Astrocyte of the spinal cord (primary cell): ENCODE measurements around the gene MVD.

Experiments used
- DNase-seq: peaks from one replicate; pipeline ENCODE4 v3.0.0; 2011; ENCODE audit warnings: low read depth, low spot score
- H3K4me3 ChIP-seq: 2 replicates; pipeline ENCODE4 v1.5.1; 2011; ENCODE audit warnings: low read depth, mild to moderate bottlenecking, low read length, moderate library complexity
- CTCF ChIP-seq: IDR thresholded peaks from 2 replicates; pipeline ENCODE4 v1.5.1; 2012; ENCODE audit warnings: low read depth, mild to moderate bottlenecking, low read length, inconsistent platforms
- in situ Hi-C: cut with HindIII; loops from 2 replicates; pipeline ENCODE4 v1.10.0; 2017; ENCODE audit warnings: low sequenced_read_pairs

MVD gene

DNA sequence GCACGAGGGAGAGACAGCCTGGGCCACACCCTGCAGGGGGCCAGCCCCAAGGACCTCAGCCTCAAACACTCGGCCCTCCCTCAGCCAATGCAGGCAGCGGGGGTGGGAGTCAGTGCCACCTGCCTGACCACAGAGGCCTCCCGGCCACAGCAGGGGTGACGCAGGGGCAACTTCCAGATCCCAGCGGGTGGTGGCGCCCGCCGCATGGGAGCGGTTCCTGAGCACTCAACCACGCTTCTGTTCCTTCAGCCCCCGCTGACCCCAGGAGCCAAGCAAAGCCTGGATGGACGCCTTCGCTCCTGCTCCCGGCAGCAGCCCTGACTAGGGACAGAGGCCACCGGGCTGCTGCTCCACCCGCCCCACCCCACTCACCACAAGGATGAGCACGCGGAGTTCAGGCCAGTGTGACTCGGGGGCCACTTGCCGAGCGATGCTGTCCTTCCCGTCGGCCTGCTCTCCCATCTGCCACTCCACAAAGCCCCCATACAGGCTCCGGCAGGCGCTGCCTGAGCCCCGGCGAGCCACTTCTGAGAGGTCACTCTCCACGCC lies 7.1 kb downstream of the MVD start:
- TF ChIP-seq CTCF = no peak
- in situ Hi-C loops = no loop called here
- DNase-seq = no peak
- no peak overlapping the region for H3K4me3 ChIP-seq

DNA sequence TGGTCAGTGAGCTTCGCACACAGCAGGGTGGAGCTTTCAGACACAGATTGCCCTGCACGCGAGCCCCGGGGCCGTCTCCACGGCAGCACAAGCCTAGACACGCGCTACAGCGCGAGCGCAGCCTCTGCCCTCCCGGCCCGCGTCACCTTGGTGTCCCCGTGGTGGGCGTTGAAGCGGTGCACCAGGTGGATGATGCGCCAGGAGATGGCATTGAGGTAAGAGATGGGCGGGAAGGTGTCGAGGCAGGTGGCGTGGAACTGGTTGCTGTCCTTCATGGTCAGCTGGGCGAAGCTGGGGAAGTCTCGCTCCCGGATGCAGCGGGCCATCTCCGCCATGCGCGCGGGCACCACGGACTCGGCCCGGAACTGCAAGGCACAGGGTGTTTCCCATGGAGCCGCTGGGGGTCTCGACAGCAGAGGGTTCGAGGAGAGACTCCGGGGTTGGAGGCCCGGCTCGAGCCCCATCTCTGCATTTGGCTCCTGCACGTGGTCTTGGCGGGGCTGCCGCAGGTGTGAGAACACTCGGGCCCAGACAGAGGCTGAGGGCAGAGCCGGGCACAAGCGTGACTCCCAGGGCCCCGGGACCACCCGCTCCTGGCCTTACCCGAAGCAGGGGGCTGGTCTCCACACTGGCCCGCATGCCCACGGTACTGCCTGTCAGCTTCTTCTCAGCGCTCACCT lies 7.7 kb downstream of the MVD start:
- H3K4me3 ChIP-seq = no peak overlapping the region
- no peak for DNase-seq
- in situ Hi-C loops = no loop called here
- no peak for TF ChIP-seq CTCF

DNA sequence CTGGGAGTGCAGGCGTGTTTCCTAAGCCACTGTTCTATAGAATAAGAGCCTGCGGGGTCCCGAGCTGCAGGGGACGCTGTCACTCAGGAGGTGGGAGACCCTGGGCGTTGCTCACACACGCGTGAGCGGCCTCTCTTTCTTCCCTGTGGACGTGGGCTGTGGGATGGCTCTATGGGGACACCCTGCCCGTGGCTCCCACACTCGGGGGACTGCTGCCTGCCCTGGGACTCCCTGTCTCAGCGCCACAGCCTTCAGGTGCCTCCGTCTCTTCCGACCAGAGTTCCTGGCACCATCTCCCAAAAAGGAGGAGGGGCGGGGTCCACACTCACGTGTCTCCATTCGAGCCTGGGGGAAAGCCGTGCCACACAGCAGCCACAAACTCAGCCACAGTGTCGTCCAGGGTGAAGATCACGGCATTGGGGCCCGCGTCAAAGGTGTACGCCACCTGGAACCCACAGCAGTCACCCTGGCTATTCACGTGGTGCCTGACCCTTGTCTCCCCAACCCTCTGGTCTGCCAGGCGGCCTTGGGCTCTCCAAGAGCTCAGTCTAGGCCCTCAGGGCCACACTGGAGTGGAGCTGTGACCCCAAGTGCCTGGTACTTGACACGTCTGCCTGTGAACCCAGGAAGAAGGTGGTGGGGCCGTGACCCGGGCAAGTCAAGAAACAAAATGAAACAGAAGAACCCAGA lies 8.4 kb downstream of the MVD start:
- in situ Hi-C loops = no loop called here
- H3K4me3 ChIP-seq = no peak overlapping the region
- no peak for TF ChIP-seq CTCF
- DNase-seq = no peak

- no peak for TF ChIP-seq CTCF
- no peak overlapping the region for H3K4me3 ChIP-seq
- DNase-seq = no peak
- in situ Hi-C loops = no loop called here
Observed at GRCh38 chr16:88653596-88654362, 9.1 kb downstream of the MVD start.

GRCh38 chr16:88653101-88653500 lies 9.8 kb downstream of the MVD start:
- in situ Hi-C loops = no loop called here
- DNase-seq = no peak
- H3K4me3 ChIP-seq = no peak overlapping the region
- TF ChIP-seq CTCF = no peak

DNA sequence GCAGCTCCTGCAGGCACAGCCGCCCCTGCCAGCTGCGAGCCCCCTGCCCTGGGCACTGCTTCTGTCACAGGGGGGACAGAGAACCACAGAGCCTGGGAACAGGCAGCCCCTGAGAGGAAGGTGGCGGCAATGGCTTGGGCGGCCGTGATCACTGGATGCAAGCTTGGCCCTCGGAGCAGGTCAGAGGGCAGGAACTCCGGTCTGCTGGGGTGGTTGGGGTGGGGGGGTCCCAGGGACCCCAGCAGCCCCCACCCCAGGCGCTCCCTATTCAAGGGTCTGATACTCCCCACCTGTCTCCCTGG lies 10.2 kb downstream of the MVD start:
- DNase-seq = no peak
- no peak for TF ChIP-seq CTCF
- in situ Hi-C loops = no loop called here
- H3K4me3 ChIP-seq = no peak overlapping the region
